ENCODE data around the gene RBBP7.

Gene RBBP7

DNA sequence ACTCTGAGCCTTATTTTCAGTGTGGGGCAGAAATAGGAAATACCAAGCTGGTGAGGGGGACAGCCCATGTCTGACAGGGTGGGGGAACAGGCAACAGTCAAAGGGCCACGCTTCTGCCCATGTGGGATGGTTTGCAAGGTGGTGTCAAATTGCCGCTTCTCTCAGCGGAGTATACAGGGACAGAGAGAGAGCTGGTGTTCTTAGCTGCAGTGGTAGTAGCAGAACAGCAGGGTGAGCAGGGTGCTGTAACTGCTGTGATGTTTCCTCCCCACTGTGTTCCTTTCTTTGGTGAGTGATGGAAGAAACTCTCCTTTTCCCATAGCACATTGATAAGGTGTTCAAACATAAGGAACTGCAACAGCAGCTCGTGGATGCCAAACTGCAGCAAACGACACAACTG, 37.9 kb downstream of the RBBP7 start:
- no peak for TF ChIP-seq CTCF (IDR thresholded peaks at IDR 0.05; ENCODE audit: borderline replicate concordance, control extremely low read depth, extremely low read depth, insufficient read depth, missing control alignments)
- DNase-seq (ENCODE audit: low spot score) = no peak
- in situ Hi-C loops (cut with MboI; ENCODE audit: low sequenced_read_pairs, unreplicated experiment) = no loop called here

DNA sequence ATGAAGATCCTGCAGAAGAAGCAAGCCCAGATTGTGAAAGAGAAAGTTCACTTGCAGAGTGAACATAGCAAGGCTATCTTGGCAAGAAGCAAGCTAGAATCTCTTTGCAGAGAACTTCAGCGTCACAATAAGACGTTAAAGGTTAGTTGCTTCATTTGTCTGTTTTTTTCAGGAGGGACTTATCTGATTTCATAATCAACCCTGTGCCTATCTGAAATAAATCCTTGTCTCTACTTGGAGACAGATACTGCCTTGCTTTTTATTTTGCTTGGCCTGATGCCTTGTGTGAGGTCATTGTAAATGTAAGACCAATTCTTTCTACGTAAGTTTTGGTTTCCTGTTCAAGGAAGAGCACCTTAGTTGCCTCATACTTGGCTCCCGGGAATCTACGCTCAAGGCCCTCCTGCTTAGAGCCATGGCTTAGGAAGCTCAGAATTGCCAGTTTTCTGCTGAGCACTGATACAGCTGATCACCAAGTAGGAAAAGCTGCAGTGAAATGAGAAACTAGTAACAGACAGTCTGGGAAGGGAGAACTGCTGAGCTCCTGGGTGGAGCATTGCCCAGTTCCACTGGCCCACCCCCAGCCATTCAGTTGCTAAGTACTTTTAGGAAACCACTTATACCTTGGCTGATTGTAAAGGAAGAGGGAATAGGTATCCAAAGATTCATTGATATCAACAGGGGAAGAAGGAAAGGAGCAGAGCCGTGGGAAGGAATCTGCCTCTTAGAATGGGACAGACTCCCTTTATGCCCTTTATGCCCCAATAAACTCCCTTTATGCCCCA, 41.8 kb downstream of the RBBP7 start:
- DNase-seq (ENCODE audit: low spot score) = no peak
- TF ChIP-seq CTCF (IDR thresholded peaks at IDR 0.05; ENCODE audit: borderline replicate concordance, control extremely low read depth, extremely low read depth, insufficient read depth, missing control alignments) = no peak

GRCh38 chrX:16827225-16827624, 42.9 kb downstream of the RBBP7 start:
- no peak for DNase-seq (ENCODE audit: low spot score)
- no peak for TF ChIP-seq CTCF (IDR thresholded peaks at IDR 0.05; ENCODE audit: borderline replicate concordance, control extremely low read depth, extremely low read depth, insufficient read depth, missing control alignments)
- in situ Hi-C loops (cut with MboI; ENCODE audit: low sequenced_read_pairs, unreplicated experiment) = no loop called here

More for the DNA sequence above, 41.8 kb downstream of the RBBP7 start:
- in situ Hi-C loops (cut with MboI; ENCODE audit: low sequenced_read_pairs, unreplicated experiment) = no loop called here

- peak; percentile 42 for TF ChIP-seq CTCF (IDR thresholded peaks at IDR 0.05; ENCODE audit: borderline replicate concordance, control extremely low read depth, extremely low read depth, insufficient read depth, missing control alignments)
- in situ Hi-C loops (cut with MboI; ENCODE audit: low sequenced_read_pairs, unreplicated experiment) = no loop called here
- DNase-seq (ENCODE audit: low spot score) = peak; percentile 32
These were observed 44.0 kb downstream of the RBBP7 start for GRCh38 chrX:16826207-16826606.

DNA sequence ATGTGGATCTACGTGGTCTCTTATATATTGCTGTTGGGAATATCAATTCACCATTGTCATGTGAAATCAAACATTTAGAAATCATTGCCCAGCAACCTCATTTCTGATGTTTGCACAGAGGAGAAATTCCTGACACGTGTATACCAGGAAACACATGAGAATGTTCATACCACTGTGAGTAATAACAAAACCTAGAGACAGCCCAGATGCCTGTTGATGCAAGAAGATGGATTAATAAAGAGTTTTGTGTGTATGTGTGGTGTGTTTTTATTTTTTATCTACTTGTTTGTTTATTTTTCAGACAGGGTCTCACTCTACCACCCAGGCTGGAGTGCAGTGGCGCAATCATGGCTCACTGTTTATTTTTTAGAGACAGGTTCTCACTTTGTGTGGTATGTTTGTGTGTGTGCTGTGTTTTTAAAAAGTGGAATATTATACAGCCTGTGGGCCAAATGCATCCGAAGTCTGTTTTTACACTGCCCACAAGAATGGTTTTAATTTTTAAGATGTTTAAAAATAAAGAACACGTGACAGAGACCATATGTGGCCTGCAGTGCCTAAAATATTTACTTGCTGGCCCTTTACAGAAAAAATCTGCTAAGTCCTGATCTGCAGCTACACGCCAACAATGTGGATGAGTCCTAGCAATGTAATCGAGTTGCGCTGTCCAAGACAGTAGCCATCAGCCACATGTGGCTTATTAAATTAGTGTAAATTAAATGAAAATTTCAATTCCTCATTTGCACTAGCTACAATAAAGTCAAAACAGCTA, 44.7 kb downstream of the RBBP7 start:
- in situ Hi-C loops (cut with MboI; ENCODE audit: low sequenced_read_pairs, unreplicated experiment) = no loop called here
- DNase-seq (ENCODE audit: low spot score) = no peak
- no peak for TF ChIP-seq CTCF (IDR thresholded peaks at IDR 0.05; ENCODE audit: borderline replicate concordance, control extremely low read depth, extremely low read depth, insufficient read depth, missing control alignments)

GRCh38 chrX:16822723-16823122, 47.4 kb downstream of the RBBP7 start:
- in situ Hi-C loops (cut with MboI; ENCODE audit: low sequenced_read_pairs, unreplicated experiment) = no loop called here
- TF ChIP-seq CTCF (IDR thresholded peaks at IDR 0.05; ENCODE audit: borderline replicate concordance, control extremely low read depth, extremely low read depth, insufficient read depth, missing control alignments) = no peak
- DNase-seq (ENCODE audit: low spot score) = no peak

Measured in GM13976 (cell line).